Measurements from ENCODE around the gene PMCH.
"Not testable (repeated sequence)": the region's sequence is repeated elsewhere in the genome, so short reads cannot be mapped to it uniquely, and the experiment has no call there.

Gene PMCH

DNA sequence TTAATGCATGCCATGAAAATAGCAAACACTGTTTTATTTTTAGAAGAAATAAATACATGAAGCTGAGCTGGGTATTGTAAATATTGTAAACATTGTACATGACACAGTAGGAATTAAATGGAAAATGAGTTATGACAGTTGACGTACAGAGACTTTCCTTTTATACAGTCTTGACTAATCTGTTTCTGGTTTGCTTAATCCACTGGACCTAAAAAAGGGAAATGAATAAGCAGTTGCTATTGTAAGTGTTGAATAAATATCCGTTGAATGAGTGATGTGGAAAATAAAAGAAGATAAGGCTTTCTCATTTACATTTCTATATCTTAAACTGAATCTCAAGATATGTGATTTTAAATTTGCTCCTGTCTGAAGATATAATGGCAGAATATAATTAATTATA is 15.0 kb downstream of the PMCH start:
- no peak overlapping the region for H3K4me3 ChIP-seq (ENCODE audit: low read length)
- H3K9ac ChIP-seq (ENCODE audit: low read length): no peak overlapping the region
- no peaks in the 10 kb centered on the region for H3K4me1 ChIP-seq (ENCODE audit: control insufficient read depth, insufficient read depth, low read length)
- no peaks in the 10 kb centered on the region for H3K27me3 ChIP-seq (ENCODE audit: control insufficient read depth, insufficient read depth, low read length)
- H3K36me3 ChIP-seq (ENCODE audit: control insufficient read depth, insufficient read depth, low read length): no peaks in the 10 kb centered on the region
- no peaks in the 10 kb centered on the region for H3K9me3 ChIP-seq (ENCODE audit: control insufficient read depth, low read length)

DNA sequence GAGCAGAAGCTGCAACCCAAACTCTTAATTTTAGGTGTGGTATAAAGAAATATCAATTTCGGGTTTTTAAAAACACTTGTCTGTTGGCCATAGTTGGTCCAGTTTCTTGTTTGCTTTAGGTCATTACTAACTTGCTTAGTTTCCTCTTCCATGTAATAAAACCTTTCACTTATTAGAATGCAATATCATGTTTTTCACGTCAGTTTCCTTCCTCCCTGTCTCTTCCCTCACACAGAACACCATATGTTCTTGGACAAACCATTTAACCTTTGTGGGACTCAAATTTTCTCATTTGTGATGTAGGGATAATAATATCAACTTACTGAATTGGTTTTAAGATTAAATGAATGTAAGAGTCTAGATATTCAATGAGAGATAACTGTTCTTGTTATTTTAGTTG is 22.9 kb downstream of the PMCH start:
- no peaks in the 10 kb centered on the region for H3K36me3 ChIP-seq (ENCODE audit: control insufficient read depth, insufficient read depth, low read length)
- H3K9ac ChIP-seq (ENCODE audit: low read length): no peak overlapping the region
- H3K4me1 ChIP-seq (ENCODE audit: control insufficient read depth, insufficient read depth, low read length): peaks cover 4% of the 10 kb centered on the region
- H3K9me3 ChIP-seq (ENCODE audit: control insufficient read depth, low read length): no peaks in the 10 kb centered on the region
- H3K4me3 ChIP-seq (ENCODE audit: low read length): no peak overlapping the region
- no peaks in the 10 kb centered on the region for H3K27me3 ChIP-seq (ENCODE audit: control insufficient read depth, insufficient read depth, low read length)

- Histone ChIP-seq H3K4me3 (ENCODE audit: low read length) (no peak overlapping the region), H3K9me3 (ENCODE audit: control insufficient read depth, low read length) (no peaks in the 10 kb centered on the region), H3K9ac (ENCODE audit: low read length) (no peak overlapping the region), H3K36me3 (ENCODE audit: control insufficient read depth, insufficient read depth, low read length) (no peaks in the 10 kb centered on the region), H3K4me1 (ENCODE audit: control insufficient read depth, insufficient read depth, low read length) (peaks cover 4% of the 10 kb centered on the region), H3K27me3 (ENCODE audit: control insufficient read depth, insufficient read depth, low read length) (no peaks in the 10 kb centered on the region)
Measured at GRCh38 chr12:102174117-102174516, 23.5 kb downstream of the PMCH start.

GRCh38 chr12:102172436-102172835 is 25.2 kb downstream of the PMCH start:
- Histone ChIP-seq H3K4me1 (ENCODE audit: control insufficient read depth, insufficient read depth, low read length) (peaks cover 4% of the 10 kb centered on the region), H3K27me3 (ENCODE audit: control insufficient read depth, insufficient read depth, low read length) (no peaks in the 10 kb centered on the region), H3K9me3 (ENCODE audit: control insufficient read depth, low read length) (no peaks in the 10 kb centered on the region), H3K36me3 (ENCODE audit: control insufficient read depth, insufficient read depth, low read length) (no peaks in the 10 kb centered on the region), H3K4me3 (ENCODE audit: low read length) (no peak overlapping the region), H3K9ac (ENCODE audit: low read length) (no peak overlapping the region)

DNA sequence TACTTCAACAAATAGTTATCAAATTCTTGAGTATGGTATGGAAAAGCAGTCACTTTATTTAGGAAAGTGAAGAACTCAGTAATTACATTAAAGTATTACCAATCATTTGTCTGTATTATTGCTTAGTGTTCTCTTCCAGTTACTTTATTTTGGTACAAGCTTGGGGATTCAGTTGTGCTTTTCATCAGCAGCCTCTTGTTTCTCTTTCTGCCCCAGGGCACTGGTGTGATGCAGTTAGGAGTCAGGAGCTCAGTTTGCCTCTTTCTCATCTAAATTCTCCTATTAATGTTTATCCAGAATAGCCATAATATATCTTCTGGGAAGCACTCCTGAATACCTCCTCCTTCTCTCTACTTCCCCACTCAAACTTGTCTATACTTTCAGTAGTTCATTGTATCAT is 25.7 kb downstream of the PMCH start:
- H3K27me3 ChIP-seq (ENCODE audit: control insufficient read depth, insufficient read depth, low read length): no peaks in the 10 kb centered on the region
- H3K9me3 ChIP-seq (ENCODE audit: control insufficient read depth, low read length): no peaks in the 10 kb centered on the region
- no peak overlapping the region for H3K9ac ChIP-seq (ENCODE audit: low read length)
- no peak overlapping the region for H3K4me3 ChIP-seq (ENCODE audit: low read length)
- H3K36me3 ChIP-seq (ENCODE audit: control insufficient read depth, insufficient read depth, low read length): no peaks in the 10 kb centered on the region
- H3K4me1 ChIP-seq (ENCODE audit: control insufficient read depth, insufficient read depth, low read length): peaks cover 4% of the 10 kb centered on the region

DNA sequence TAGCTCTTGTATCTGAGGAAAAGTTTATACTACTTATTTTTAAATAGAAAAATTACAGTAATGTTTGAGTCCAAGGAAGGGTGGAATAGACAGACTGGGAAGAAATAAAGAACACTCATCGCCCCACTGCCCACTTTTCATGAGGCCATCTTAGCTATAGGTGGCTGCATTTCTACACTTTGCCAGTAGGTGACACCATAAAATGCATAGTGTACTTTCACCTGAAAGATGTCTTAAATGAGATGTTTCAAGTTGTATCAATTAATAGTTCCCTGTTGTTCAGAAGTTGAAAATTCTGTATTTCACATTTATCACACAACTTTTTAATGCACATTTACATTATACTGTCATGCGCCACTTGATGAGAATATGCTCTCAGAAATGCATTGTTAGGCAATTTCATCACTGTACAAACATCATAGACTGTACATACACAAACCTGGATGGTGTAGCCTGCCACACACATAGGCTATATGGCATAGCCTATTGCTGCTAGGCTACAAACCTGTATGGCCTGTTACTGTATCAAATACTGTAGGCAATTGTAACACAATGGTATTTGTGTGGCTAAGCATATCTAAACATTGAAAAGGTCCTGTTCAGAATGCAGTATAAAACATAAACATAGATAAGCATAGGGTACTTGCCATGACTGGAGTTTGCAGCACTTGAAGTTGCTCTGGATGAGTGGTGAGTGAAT is 27.6 kb downstream of the PMCH start:
- Histone ChIP-seq H3K4me1 (ENCODE audit: control insufficient read depth, insufficient read depth, low read length) (peaks cover 4% of the 10 kb centered on the region), H3K27me3 (ENCODE audit: control insufficient read depth, insufficient read depth, low read length) (no peaks in the 10 kb centered on the region), H3K9ac (ENCODE audit: low read length) (no peak overlapping the region), H3K36me3 (ENCODE audit: control insufficient read depth, insufficient read depth, low read length) (no peaks in the 10 kb centered on the region), H3K4me3 (ENCODE audit: low read length) (no peak overlapping the region), H3K9me3 (ENCODE audit: control insufficient read depth, low read length) (no peaks in the 10 kb centered on the region)

DNA sequence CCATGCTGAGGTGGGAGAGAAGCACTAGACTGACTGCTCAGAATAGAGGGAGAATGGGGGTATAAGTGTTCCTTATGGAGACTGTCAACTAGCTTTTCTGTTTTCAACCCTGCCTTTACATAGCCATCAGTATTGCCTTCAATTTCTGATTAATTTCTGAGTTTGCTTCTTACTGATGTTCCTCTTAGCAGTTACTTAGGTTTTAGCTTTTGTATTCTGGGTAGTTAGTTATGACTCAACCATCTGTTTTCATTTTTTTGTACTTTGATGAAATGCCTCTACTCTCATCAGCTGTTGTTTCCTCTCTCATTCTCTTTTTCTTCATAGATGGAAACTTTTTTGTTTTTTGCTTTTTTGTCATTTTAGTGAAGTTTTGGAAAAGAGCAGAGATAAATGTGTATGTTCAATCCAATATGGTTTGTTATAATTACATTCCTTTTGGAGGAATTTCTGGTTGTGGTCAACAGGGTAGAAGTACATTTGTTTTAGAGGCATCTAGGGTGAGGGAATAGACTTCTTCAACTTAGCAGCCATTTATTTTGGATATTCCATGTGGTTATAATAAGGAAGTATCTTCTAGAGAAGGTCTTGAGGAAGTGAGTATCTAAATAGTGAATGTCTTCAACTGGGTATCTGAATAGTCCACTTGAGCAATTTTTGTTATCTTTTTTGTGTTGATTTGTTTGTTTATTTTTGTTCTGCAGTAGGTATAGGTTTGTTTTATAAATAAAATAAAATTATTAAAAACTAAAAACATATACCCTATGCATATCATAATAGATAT is 29.6 kb downstream of the PMCH start:
- Histone ChIP-seq H3K4me3 (ENCODE audit: low read length) (no peak overlapping the region), H3K27me3 (ENCODE audit: control insufficient read depth, insufficient read depth, low read length) (no peaks in the 10 kb centered on the region), H3K4me1 (ENCODE audit: control insufficient read depth, insufficient read depth, low read length) (peaks cover 4% of the 10 kb centered on the region), H3K9me3 (ENCODE audit: control insufficient read depth, low read length) (no peaks in the 10 kb centered on the region), H3K36me3 (ENCODE audit: control insufficient read depth, insufficient read depth, low read length) (no peaks in the 10 kb centered on the region), H3K9ac (ENCODE audit: low read length) (no peak overlapping the region)

GRCh38 chr12:102163383-102163782 is 34.2 kb downstream of the PMCH start:
- Histone ChIP-seq H3K27me3 (ENCODE audit: control insufficient read depth, insufficient read depth, low read length) (no peaks in the 10 kb centered on the region), H3K36me3 (ENCODE audit: control insufficient read depth, insufficient read depth, low read length) (no peaks in the 10 kb centered on the region), H3K9ac (ENCODE audit: low read length) (no peak overlapping the region), H3K4me3 (ENCODE audit: low read length) (no peak overlapping the region), H3K4me1 (ENCODE audit: control insufficient read depth, insufficient read depth, low read length) (no peaks in the 10 kb centered on the region), H3K9me3 (ENCODE audit: control insufficient read depth, low read length) (no peaks in the 10 kb centered on the region)

DNA sequence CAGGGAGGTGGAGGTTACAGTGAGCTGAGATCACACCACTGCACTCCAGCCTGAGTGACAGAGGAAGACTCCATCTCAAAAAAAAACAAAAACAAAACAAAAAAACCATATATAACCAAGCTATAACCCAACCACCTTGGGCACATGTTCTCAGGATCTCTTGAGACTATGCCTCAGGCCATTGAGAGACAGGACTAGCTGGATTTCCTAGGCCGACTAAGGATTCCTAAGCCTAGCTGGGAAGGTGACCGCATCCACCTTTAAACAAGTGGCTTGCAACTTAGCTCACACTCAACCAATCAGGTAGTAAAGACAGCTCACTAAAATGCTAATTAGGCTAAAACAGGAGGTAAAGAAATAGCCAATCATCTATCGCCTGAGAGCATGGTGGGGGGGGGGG is 42.4 kb downstream of the PMCH start:
- H3K27me3 ChIP-seq (ENCODE audit: control insufficient read depth, insufficient read depth, low read length); H3K9ac ChIP-seq (ENCODE audit: low read length); H3K4me3 ChIP-seq (ENCODE audit: low read length); H3K36me3 ChIP-seq (ENCODE audit: control insufficient read depth, insufficient read depth, low read length); H3K4me1 ChIP-seq (ENCODE audit: control insufficient read depth, insufficient read depth, low read length); H3K9me3 ChIP-seq (ENCODE audit: control insufficient read depth, low read length): not testable (repeated sequence)

DNA sequence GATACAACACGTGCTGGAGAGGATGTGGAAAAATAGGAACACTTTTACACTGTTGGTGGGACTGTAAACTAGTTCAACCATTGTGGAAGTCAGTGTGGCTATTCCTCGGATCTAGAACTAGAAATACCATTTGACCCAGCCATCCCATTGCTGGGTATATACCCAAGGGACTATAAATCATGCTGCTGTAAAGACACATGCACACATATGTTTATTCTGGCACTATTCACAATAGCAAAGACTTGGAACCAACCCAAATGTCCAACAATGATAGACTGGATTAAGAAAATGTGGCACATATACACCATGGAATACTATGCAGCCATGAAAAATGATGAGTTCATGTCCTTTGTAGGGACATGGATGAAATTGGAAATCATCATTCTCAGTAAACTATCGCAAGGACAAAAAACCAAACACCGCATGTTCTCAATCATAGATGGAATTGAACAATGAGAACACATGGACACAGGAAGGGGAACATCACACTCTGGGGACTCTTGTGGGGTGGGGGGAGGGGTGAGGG is 50.5 kb downstream of the PMCH start:
- H3K36me3 ChIP-seq (ENCODE audit: control insufficient read depth, insufficient read depth, low read length); H3K4me1 ChIP-seq (ENCODE audit: control insufficient read depth, insufficient read depth, low read length); H3K9ac ChIP-seq (ENCODE audit: low read length); H3K9me3 ChIP-seq (ENCODE audit: control insufficient read depth, low read length); H3K27me3 ChIP-seq (ENCODE audit: control insufficient read depth, insufficient read depth, low read length); H3K4me3 ChIP-seq (ENCODE audit: low read length): not testable (repeated sequence)

Data from mucosa of stomach (tissue), 1 donor.